ENCODE results near the gene MAP3K12.

GRCh38 chr12:53466640-53467039, 32.6 kb downstream of the MAP3K12 start:
- TF ChIP-seq ESRRA (CRISPR knock-in tag; IDR thresholded peaks at IDR 0.05; ENCODE audit: low read depth) (no peak), FOXM1 (CRISPR knock-in tag; IDR thresholded peaks at IDR 0.05) (no peak), CBX5 (CRISPR knock-in tag; IDR thresholded peaks at IDR 0.05; ENCODE audit: borderline replicate concordance) (no peak), RBM22 (optimal IDR thresholded peaks at IDR 0.05; ENCODE audit: low read length) (no peak), BCL3 (CRISPR knock-in tag; IDR thresholded peaks at IDR 0.05) (no peak)

Data from HepG2 (cell line).